HepG2 (cell line): ENCODE results near the gene MIR17HG. TPM values are rescaled to one million over a fixed set of nuclear protein-coding genes. Genes with fewer than 3 reads are reported as not detected.

Experiments
- ATAC-seq: fragments of 200-7000 bp; cut with Tn5 transposase; 3 replicates; pipeline ENCODE4 v1.9.1; 2020; ENCODE audit warnings: mild to moderate bottlenecking, moderate library complexity
- BruUV-seq: library from RNA; stranded (reverse); fragments of 400-500 nt; replicated peaks from 2 replicates; lab custom pipeline; 2021; lab: Mats Ljungman, UMichigan
- CTCF ChIA-PET: fragments of 300-600 bp; formaldehyde crosslinking; extraction: SDS; loops from one replicate; lab custom pipeline; 2021; ENCODE audit warnings: low total read pairs, inconsistent platforms, low intra/inter-chr PET ratio; lab: Yijun Ruan, JAX
- POLR2A ChIA-PET: fragments of 350-600 bp; sonication (Branson Sonifier 250); formaldehyde crosslinking; loops from one replicate; lab custom pipeline; 2020; ENCODE audit warnings: antibody characterized with exemption, inconsistent platforms; lab: Yijun Ruan, JAX
- DNase-seq: peaks from one replicate; pipeline ENCODE4 v3.0.0-alpha.2; 2015; ENCODE audit warnings: low spot score
- FAIRE-seq: peaks from 3 replicates; lab custom pipeline; 2011; peaks lifted over from hg19 to GRCh38; lab: Jason Lieb, UNC
- H2AFZ ChIP-seq: one replicate; pipeline ENCODE4 v1.6.1; 2011; ENCODE audit warnings: low read length, inconsistent platforms
- H3K27ac ChIP-seq: fragments of 300-600 bp; 3 replicates; pipeline ENCODE4 v1.8.0; 2011; ENCODE audit warnings: mixed run types, mild to moderate bottlenecking, mixed read lengths, low read length, inconsistent platforms; ENCODE audit not compliant: insufficient read depth; ENCODE audit errors: extremely low read length
- H3K27me3 ChIP-seq, 2 experiments: fragments of 200-600 bp in 1 of 2; 2 replicates in 1 of 2; 3 replicates in 1 of 2; pipeline versions ENCODE4 v1.6.0 to v1.8.0; 2011; ENCODE audit warnings: low read length in 2 of 2, mild to moderate bottlenecking in 2 of 2, moderate library complexity in 2 of 2, inconsistent platforms in 1 of 2; ENCODE audit not compliant: insufficient read depth in 2 of 2, control insufficient read depth in 1 of 2
- H3K36me3 ChIP-seq, 2 experiments: fragments of 200-600 bp in 1 of 2; replicated peaks in 1 of 2; 2 replicates in 1 of 2; 3 replicates in 1 of 2; pipeline versions ENCODE4 v1.5.1 to v1.8.0; 2011; ENCODE audit warnings: low read length in 2 of 2, inconsistent platforms in 1 of 2; ENCODE audit not compliant: insufficient read depth in 2 of 2, control insufficient read depth in 1 of 2
- H3K4me1 ChIP-seq: 2 replicates; pipeline ENCODE4 v1.5.1; 2012; ENCODE audit warnings: low read length, inconsistent platforms; ENCODE audit not compliant: insufficient read depth
- H3K4me2 ChIP-seq: 2 replicates; pipeline ENCODE4 v1.6.0; 2011; ENCODE audit warnings: low read depth, low read length, inconsistent platforms
- H3K4me3 ChIP-seq, 3 experiments: fragments of 200-600 bp in 1 of 3; sonication (generic), shearing (Covaris generic) in 1 of 3; replicated peaks in 1 of 3; 2 replicates each; pipeline ENCODE4 v1.5.1; 2011 to 2016; ENCODE audit warnings: low read length in 3 of 3, inconsistent platforms in 2 of 3, low read depth in 2 of 3, mild to moderate bottlenecking in 2 of 3, control low read depth in 1 of 3, mixed read lengths in 1 of 3; ENCODE audit not compliant: insufficient read depth in 1 of 3
- H3K79me2 ChIP-seq: one replicate; pipeline ENCODE4 v1.6.1; 2011; ENCODE audit warnings: low read length, inconsistent platforms; ENCODE audit not compliant: insufficient read depth
- H3K9ac ChIP-seq: 2 replicates; pipeline ENCODE4 v1.6.0; 2011; ENCODE audit warnings: mild to moderate bottlenecking, low read depth, low read length, inconsistent platforms; ENCODE audit not compliant: insufficient read depth
- H3K9me3 ChIP-seq: 2 replicates; pipeline ENCODE4 v1.5.1; 2012; ENCODE audit warnings: mild to moderate bottlenecking, low read length
- H4K20me1 ChIP-seq: 2 replicates; pipeline ENCODE4 v1.6.0; 2011; ENCODE audit warnings: inconsistent platforms, mild to moderate bottlenecking, low read length, moderate library complexity; ENCODE audit not compliant: insufficient read depth
- ATRX ChIP-seq: sonication (generic); formaldehyde crosslinking; IDR thresholded peaks from 2 replicates; pipeline ENCODE4 v1.4.0; 2020; ENCODE audit warnings: missing genetic modification reagents, borderline replicate concordance
- EEA1 ChIP-seq: sonication (generic); formaldehyde crosslinking; IDR thresholded peaks from 2 replicates; pipeline ENCODE4 v1.5.1; 2020; ENCODE audit warnings: mild to moderate bottlenecking, missing genetic modification reagents, borderline replicate concordance
- KDM4B ChIP-seq: sonication (generic); formaldehyde crosslinking; IDR thresholded peaks from 2 replicates; pipeline ENCODE4 v1.4.0; 2020; ENCODE audit warnings: missing genetic modification reagents
- MIXL1 ChIP-seq: IDR thresholded peaks from 2 replicates; pipeline ENCODE4 v1.6.1; 2016
- NR2F1 ChIP-seq, 2 experiments: fragments of 450-650 bp in 1 of 2; formaldehyde crosslinking in 1 of 2; IDR thresholded peaks; 2 replicates each; pipeline versions ENCODE4 v1.5.0 to v1.6.1; 2016 to 2020; ENCODE audit warnings: mild to moderate bottlenecking in 1 of 2, missing compliant biosample characterization in 1 of 2, missing genetic modification reagents in 1 of 2, moderate library complexity in 1 of 2
- SRSF9 ChIP-seq: fragments of 200-400 bp; formaldehyde crosslinking; IDR thresholded peaks from 2 replicates; pipeline ENCODE4 v1.6.1; 2018; ENCODE audit warnings: borderline replicate concordance, mild to moderate bottlenecking, low read depth, low read length; ENCODE audit not compliant: insufficient read depth, poor library complexity, severe bottlenecking
- ZBTB34 ChIP-seq: sonication (generic); formaldehyde crosslinking; IDR thresholded peaks from 2 replicates; pipeline ENCODE4 v1.8.0; 2022; ENCODE audit warnings: mild to moderate bottlenecking, missing genetic modification reagents
- ZBTB42 ChIP-seq: sonication (generic); formaldehyde crosslinking; IDR thresholded peaks from 2 replicates; pipeline ENCODE4 v1.5.0; 2020; ENCODE audit warnings: mild to moderate bottlenecking, missing genetic modification reagents
- ZNF354B ChIP-seq: sonication (generic); formaldehyde crosslinking; IDR thresholded peaks from 2 replicates; pipeline ENCODE4 v1.8.0; 2022; ENCODE audit warnings: mild to moderate bottlenecking, missing genetic modification reagents
- ZNF574 ChIP-seq: sonication (generic); formaldehyde crosslinking; IDR thresholded peaks from 2 replicates; pipeline ENCODE4 v1.4.0; 2020; ENCODE audit warnings: missing genetic modification reagents
- WGBS: methylation state at CpG from one replicate; pipeline ENCODE4 v1.1.6; 2017; ENCODE audit warnings: low lambda C conversion rate; 5-methylcytosine and 5-hydroxymethylcytosine counted together
- in situ Hi-C: cut with HindIII; loops from 2 replicates; pipeline ENCODE4 v1.10.0; 2017; ENCODE audit warnings: low pct_unique_long_range_greater_than_20kb; ENCODE audit not compliant: extremely low pct_ligation_motif_present
- intact Hi-C: fragments of 100-400 bp; cut with micrococcal nuclease; formaldehyde crosslinking; loops from one replicate; pipeline ENCODE4 v1.10.0; 2022; ENCODE audit not compliant: unreplicated experiment
- polyA plus RNA-seq, 8 experiments: library from polyadenylated mRNA; depleted of rRNA in 3 of 8; stranded (reverse) in 7 of 8; unstranded in 1 of 8; fragments of >200 nt; fragmentation: Illumina TruSeq in 4 of 8; extraction: Trizol in 4 of 8; gene quantifications; 2 replicates each; pipeline versions ENCODE4 v1.2.1 to v1.2.3, GENCODE V29; 2011 to 2016; ENCODE audit warnings: low read depth in 4 of 8, missing spikeins in 1 of 8, mixed read lengths in 1 of 8; ENCODE audit not compliant: insufficient read depth in 1 of 8
- total RNA-seq, 5 experiments: library from RNA; depleted of rRNA; stranded (reverse); fragments of >200 nt; fragmentation: Illumina TruSeq; extraction: Trizol; gene quantifications; 2 replicates each; pipeline ENCODE4 v1.2.3, GENCODE V29; 2016; ENCODE audit warnings: low read depth in 1 of 5
- TF ChIP-seq, protein P1 (sequence below): sonication (generic); formaldehyde crosslinking; IDR thresholded peaks from 2 replicates; pipeline ENCODE4 v1.4.0; 2020; ENCODE audit warnings: mild to moderate bottlenecking, missing genetic modification reagents
- TF ChIP-seq, protein P2 (sequence below): IDR thresholded peaks from 2 replicates; pipeline ENCODE4 v1.6.1; 2016
- TF ChIP-seq, protein P3 (sequence below): sonication (generic); formaldehyde crosslinking; IDR thresholded peaks from 2 replicates; pipeline ENCODE4 v1.4.0; 2020; ENCODE audit warnings: mild to moderate bottlenecking, missing genetic modification reagents

Gene MIR17HG
- total and polyA plus RNA-seq, 2 of the 13 experiments (the other 11 are each of a cell fraction or from before 2014, with no cell fraction given): 2.5 to 12.3 TPM

GRCh38 chr13:91368101-91368500 is 20.6 kb downstream of the MIR17HG start:
- 100% methylated on average over 1 of the region's 1 CpG for WGBS
- H2AFZ ChIP-seq: no peak overlapping the region
- TF ChIP-seq SRSF9 (no peak), ZBTB42 (CRISPR knock-in tag) (no peak), NR2F1 (CRISPR knock-in tag; IDR thresholded peaks at IDR 0.05) (no peak), ZNF574 (no peak), ATRX (CRISPR knock-in tag) (no peak), ZNF354B (CRISPR knock-in tag) (no peak), EEA1 (CRISPR knock-in tag) (no peak), ZBTB34 (no peak), MIXL1 (CRISPR knock-in tag) (no peak), KDM4B (CRISPR knock-in tag) (no peak)
- TF ChIP-seq, protein P1, sequence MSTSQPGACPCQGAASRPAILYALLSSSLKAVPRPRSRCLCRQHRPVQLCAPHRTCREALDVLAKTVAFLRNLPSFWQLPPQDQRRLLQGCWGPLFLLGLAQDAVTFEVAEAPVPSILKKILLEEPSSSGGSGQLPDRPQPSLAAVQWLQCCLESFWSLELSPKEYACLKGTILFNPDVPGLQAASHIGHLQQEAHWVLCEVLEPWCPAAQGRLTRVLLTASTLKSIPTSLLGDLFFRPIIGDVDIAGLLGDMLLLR: no peak
- TF ChIP-seq, protein P2, sequence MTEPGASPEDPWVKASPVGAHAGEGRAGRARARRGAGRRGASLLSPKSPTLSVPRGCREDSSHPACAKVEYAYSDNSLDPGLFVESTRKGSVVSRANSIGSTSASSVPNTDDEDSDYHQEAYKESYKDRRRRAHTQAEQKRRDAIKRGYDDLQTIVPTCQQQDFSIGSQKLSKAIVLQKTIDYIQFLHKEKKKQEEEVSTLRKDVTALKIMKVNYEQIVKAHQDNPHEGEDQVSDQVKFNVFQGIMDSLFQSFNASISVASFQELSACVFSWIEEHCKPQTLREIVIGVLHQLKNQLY: no peak
- TF ChIP-seq, protein P3, sequence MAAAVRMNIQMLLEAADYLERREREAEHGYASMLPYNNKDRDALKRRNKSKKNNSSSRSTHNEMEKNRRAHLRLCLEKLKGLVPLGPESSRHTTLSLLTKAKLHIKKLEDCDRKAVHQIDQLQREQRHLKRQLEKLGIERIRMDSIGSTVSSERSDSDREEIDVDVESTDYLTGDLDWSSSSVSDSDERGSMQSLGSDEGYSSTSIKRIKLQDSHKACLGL: no peak
- ChIA-PET POLR2A (no interaction called here), CTCF (no interaction called here)
- H4K20me1 ChIP-seq: no peaks in the 10 kb centered on the region
- H3K27me3 ChIP-seq: no peaks in the 10 kb centered on the region
- H3K36me3 ChIP-seq: no peaks in the 10 kb centered on the region
- H3K4me2 ChIP-seq: no peak overlapping the region
- no peaks in the 10 kb centered on the region for H3K9me3 ChIP-seq
- no peak for DNase-seq
- no TSS peak for BruUV-seq
- H3K9ac ChIP-seq: no peak overlapping the region
- H3K79me2 ChIP-seq: no peaks in the 10 kb centered on the region
- in situ Hi-C loops: no loop called here
- no peak overlapping the region for H3K4me3 ChIP-seq
- peaks cover 22% of the 10 kb centered on the region for H3K4me1 ChIP-seq
- H3K27ac ChIP-seq: no peak overlapping the region
- no peak for ATAC-seq
- intact Hi-C loops: no loop called here
- no peak for FAIRE-seq
